ENCODE data around the gene DHRS12. TPM values are rescaled to one million over a fixed set of nuclear protein-coding genes. Genes with fewer than 3 reads are reported as not detected.

Gene DHRS12
- total RNA-seq, 1 donor from 2014 or later: 19.8 TPM

DNA sequence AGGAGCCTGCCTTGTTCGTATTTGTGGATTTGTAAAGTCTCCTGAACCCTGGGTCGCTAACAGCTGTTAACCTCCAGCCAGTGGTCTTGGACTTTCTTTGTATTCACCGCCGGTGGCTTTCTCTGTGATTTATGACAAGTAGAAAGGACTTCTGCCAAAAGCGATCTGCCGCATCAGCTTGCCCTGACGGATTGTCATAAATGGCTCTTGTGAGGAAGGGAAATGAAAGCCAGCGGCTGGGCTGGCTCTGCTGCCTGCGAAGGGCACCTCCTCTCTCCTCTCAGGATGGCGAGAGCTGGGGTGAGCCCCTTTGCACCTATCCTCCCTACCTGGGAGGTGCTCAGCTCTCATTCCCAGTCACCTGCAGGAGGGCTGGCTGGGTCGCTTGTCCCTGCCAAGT, 25.6 kb downstream of the DHRS12 start:
- peaks cover 7% of the 10 kb centered on the region for H3K27me3 Mint-ChIP-seq (ENCODE audit: unreplicated experiment)
- no peaks in the 10 kb centered on the region for H3K36me3 Mint-ChIP-seq (ENCODE audit: unreplicated experiment)
- no peak for TF ChIP-seq CTCF (IDR thresholded peaks at IDR 0.05; ENCODE audit: partially characterized antibody, unreplicated experiment)
- peaks cover 23% of the 10 kb centered on the region for H3K4me1 Mint-ChIP-seq (ENCODE audit: low read depth, unreplicated experiment)
- H3K4me3 Mint-ChIP-seq (ENCODE audit: unreplicated experiment): no peak overlapping the region
- no peak for DNase-seq
- H3K27ac Mint-ChIP-seq (ENCODE audit: unreplicated experiment): no peak overlapping the region
- peaks cover 3% of the 10 kb centered on the region for H3K9me3 Mint-ChIP-seq (ENCODE audit: unreplicated experiment)

GRCh38 chr13:51777921-51778320, 26.0 kb downstream of the DHRS12 start:
- H3K36me3 Mint-ChIP-seq (ENCODE audit: unreplicated experiment): no peaks in the 10 kb centered on the region

GRCh38 chr13:51776179-51776578, 27.8 kb downstream of the DHRS12 start:
- Mint-ChIP-seq H3K36me3 (ENCODE audit: unreplicated experiment) (no peaks in the 10 kb centered on the region), H3K9me3 (ENCODE audit: unreplicated experiment) (peaks cover 6% of the 10 kb centered on the region), H3K4me1 (ENCODE audit: low read depth, unreplicated experiment) (peaks cover 11% of the 10 kb centered on the region), H3K27me3 (ENCODE audit: unreplicated experiment) (no peaks in the 10 kb centered on the region), H3K4me3 (ENCODE audit: unreplicated experiment) (no peak overlapping the region), H3K27ac (ENCODE audit: unreplicated experiment) (no peak overlapping the region)
- no peak for TF ChIP-seq CTCF (IDR thresholded peaks at IDR 0.05; ENCODE audit: partially characterized antibody, unreplicated experiment)
- no peak for DNase-seq

More at GRCh38 chr13:51777921-51778320, 26.0 kb downstream of the DHRS12 start:
- H3K4me3 Mint-ChIP-seq (ENCODE audit: unreplicated experiment): no peak overlapping the region
- TF ChIP-seq CTCF (IDR thresholded peaks at IDR 0.05; ENCODE audit: partially characterized antibody, unreplicated experiment): no peak
- peaks cover 7% of the 10 kb centered on the region for H3K27me3 Mint-ChIP-seq (ENCODE audit: unreplicated experiment)
- peaks cover 19% of the 10 kb centered on the region for H3K4me1 Mint-ChIP-seq (ENCODE audit: low read depth, unreplicated experiment)
- DNase-seq: no peak
- H3K27ac Mint-ChIP-seq (ENCODE audit: unreplicated experiment): no peak overlapping the region
- H3K9me3 Mint-ChIP-seq (ENCODE audit: unreplicated experiment): peaks cover 3% of the 10 kb centered on the region

- H3K4me3 Mint-ChIP-seq (ENCODE audit: unreplicated experiment): no peak overlapping the region
- DNase-seq: no peak
- H3K27ac Mint-ChIP-seq (ENCODE audit: unreplicated experiment): no peak overlapping the region
- H3K36me3 Mint-ChIP-seq (ENCODE audit: unreplicated experiment): no peaks in the 10 kb centered on the region
- no peak for TF ChIP-seq CTCF (IDR thresholded peaks at IDR 0.05; ENCODE audit: partially characterized antibody, unreplicated experiment)
- H3K4me1 Mint-ChIP-seq (ENCODE audit: low read depth, unreplicated experiment): peaks cover 9% of the 10 kb centered on the region
- H3K27me3 Mint-ChIP-seq (ENCODE audit: unreplicated experiment): peaks cover 3% of the 10 kb centered on the region
- H3K9me3 Mint-ChIP-seq (ENCODE audit: unreplicated experiment): peaks cover 4% of the 10 kb centered on the region
Measured at GRCh38 chr13:51773515-51773914, 30.4 kb downstream of the DHRS12 start.

DNA sequence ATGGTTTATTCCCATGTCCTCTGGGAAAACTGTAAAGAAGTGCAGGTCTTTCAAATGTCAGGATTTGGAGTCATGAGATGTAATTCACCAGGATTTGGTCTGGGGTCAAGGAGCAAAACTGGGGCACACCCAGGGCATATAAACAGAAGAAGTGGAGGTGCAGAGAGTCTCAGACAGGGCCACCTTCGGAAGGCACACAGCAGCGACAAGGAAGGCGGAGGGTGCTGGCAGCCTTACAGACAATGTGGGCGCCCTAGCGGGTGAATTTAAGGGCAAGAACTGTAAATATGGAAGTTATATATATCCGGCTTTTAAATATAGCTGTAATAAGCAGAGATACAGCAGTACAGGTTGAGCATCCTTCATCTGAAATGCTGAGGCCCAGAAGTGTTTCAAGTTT, 31.2 kb downstream of the DHRS12 start:
- Mint-ChIP-seq H3K36me3 (ENCODE audit: unreplicated experiment) (no peaks in the 10 kb centered on the region), H3K27me3 (ENCODE audit: unreplicated experiment) (peaks cover 8% of the 10 kb centered on the region)

More for the DNA sequence above, 31.2 kb downstream of the DHRS12 start:
- Mint-ChIP-seq H3K27ac (ENCODE audit: unreplicated experiment) (no peak overlapping the region), H3K4me1 (ENCODE audit: low read depth, unreplicated experiment) (peaks cover 15% of the 10 kb centered on the region), H3K9me3 (ENCODE audit: unreplicated experiment) (peaks cover 9% of the 10 kb centered on the region), H3K4me3 (ENCODE audit: unreplicated experiment) (no peak overlapping the region)
- no peak for TF ChIP-seq CTCF (IDR thresholded peaks at IDR 0.05; ENCODE audit: partially characterized antibody, unreplicated experiment)
- DNase-seq: no peak
